ENCODE measurements around the gene ZNF202. TPM values are rescaled to one million over a fixed set of nuclear protein-coding genes. Genes with fewer than 3 reads are reported as not detected.
A peak's percentile ranks its signal among the peaks of the same experiment; 100 is the strongest.

The ZNF202 gene
- total and polyA plus RNA-seq, 2 donors (not counting 1 experiment from before 2014, with no cell fraction given) = 4.5 to 9.7 TPM

DNA sequence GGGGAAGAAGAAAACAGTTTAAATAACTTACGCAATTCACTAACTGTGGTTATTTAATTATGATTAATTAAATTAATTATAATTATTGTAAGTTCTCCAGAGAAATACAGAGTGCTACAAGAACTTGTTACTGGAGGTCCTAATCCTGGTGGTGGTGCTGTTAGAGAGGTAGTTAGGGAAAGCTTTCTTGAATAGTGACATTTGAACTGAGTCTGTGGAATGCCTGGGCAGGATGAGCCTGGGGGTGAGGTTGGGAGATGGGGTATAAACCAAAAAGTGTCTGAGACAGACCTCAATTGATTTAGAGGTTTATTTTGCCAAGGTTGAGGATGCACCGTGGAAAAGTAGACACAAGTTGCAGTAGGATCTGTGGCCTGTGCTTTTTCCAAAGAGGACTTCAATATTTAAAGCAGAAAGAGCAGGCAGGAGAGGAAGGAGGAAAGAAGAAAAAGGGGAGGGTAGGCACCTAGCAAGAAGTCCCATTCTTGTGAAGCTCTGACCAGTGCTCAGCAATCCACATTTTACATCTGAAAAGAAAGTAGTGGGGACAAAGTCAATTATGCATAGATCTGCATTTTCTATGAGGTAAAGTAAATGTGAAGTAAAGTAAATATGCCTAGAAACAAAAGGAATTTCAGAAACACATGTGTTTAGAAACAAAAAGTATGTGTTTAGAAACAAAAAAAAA is 4.4 kb upstream of the ZNF202 start:
- no peaks in the 10 kb centered on the region for H3K36me3 ChIP-seq (ENCODE audit: control insufficient read depth, insufficient read depth, low read length)
- no peak overlapping the region for H3K27ac ChIP-seq (ENCODE audit: insufficient read depth, low read length)
- no peaks in the 10 kb centered on the region for H3K9me3 ChIP-seq (ENCODE audit: control insufficient read depth, insufficient read depth, low read depth, low read length)
- H4K20me1 ChIP-seq (ENCODE audit: control insufficient read depth, extremely low read depth, insufficient read depth, low read length) = no peaks in the 10 kb centered on the region
- no peaks in the 10 kb centered on the region for H3K4me1 ChIP-seq (ENCODE audit: control insufficient read depth, extremely low read depth, insufficient read depth, low read length)
- no peaks in the 10 kb centered on the region for H3K27me3 ChIP-seq (ENCODE audit: control insufficient read depth, insufficient read depth, low read length)
- no peak overlapping the region for H3K9ac ChIP-seq (ENCODE audit: insufficient read depth, low read length)
- H3K4me3 ChIP-seq (replicated peaks in 1 of 4; ENCODE audit: control extremely low read depth in 1 of 4, insufficient read depth in 1 of 4, low read depth in 3 of 4, low read length in 4 of 4) = no peak overlapping the region
- H3K79me2 ChIP-seq (ENCODE audit: control insufficient read depth, insufficient read depth, low read length) = peaks cover 4% of the 10 kb centered on the region
- no peak overlapping the region for H3K4me2 ChIP-seq (ENCODE audit: extremely low read depth, insufficient read depth, low read length)
- TF ChIP-seq, protein P1, sequence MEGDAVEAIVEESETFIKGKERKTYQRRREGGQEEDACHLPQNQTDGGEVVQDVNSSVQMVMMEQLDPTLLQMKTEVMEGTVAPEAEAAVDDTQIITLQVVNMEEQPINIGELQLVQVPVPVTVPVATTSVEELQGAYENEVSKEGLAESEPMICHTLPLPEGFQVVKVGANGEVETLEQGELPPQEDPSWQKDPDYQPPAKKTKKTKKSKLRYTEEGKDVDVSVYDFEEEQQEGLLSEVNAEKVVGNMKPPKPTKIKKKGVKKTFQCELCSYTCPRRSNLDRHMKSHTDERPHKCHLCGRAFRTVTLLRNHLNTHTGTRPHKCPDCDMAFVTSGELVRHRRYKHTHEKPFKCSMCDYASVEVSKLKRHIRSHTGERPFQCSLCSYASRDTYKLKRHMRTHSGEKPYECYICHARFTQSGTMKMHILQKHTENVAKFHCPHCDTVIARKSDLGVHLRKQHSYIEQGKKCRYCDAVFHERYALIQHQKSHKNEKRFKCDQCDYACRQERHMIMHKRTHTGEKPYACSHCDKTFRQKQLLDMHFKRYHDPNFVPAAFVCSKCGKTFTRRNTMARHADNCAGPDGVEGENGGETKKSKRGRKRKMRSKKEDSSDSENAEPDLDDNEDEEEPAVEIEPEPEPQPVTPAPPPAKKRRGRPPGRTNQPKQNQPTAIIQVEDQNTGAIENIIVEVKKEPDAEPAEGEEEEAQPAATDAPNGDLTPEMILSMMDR (conservative IDR thresholded peaks at IDR 0.05 in 1 of 2, IDR thresholded peaks at IDR 0.05 in 1 of 2; ENCODE audit: low read depth in 1 of 2, low read length in 2 of 2) = no peak
- no peak for TF ChIP-seq EZH2 (IDR thresholded peaks at IDR 0.05; ENCODE audit: low read length, missing control alignments)
- no peak for DNase-seq (ENCODE audit: low read depth in 2 of 2)
- H2AFZ ChIP-seq (ENCODE audit: low read length) = no peak overlapping the region

DNA sequence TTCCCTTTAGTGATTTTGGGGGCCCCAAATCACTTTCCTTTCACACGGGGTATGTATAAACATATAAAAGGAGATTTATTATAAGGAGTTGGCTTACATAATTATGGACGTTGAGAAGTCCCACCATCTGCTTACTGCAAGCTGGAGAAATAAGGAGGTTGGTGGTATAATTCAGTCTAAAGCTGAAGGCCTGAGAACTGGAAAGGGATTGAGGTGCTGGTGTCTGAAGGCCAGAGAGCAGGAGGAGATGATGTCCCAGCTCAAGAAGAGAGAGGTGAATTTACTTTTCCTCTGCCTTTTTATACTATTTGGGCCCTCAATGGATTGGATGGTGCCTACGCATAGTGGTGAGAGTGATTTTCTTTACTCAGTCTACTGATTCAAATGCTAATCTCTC is 1.3 kb upstream of the ZNF202 start:
- Histone ChIP-seq H3K79me2 (ENCODE audit: control insufficient read depth, insufficient read depth, low read length) (peaks cover 31% of the 10 kb centered on the region), H3K4me1 (ENCODE audit: control insufficient read depth, extremely low read depth, insufficient read depth, low read length) (no peaks in the 10 kb centered on the region), H3K4me3 (replicated peaks in 1 of 4; ENCODE audit: control extremely low read depth in 1 of 4, insufficient read depth in 1 of 4, low read depth in 3 of 4, low read length in 4 of 4) (no peak overlapping the region), H2AFZ (ENCODE audit: low read length) (no peak overlapping the region), H3K9ac (ENCODE audit: insufficient read depth, low read length) (no peak overlapping the region), H3K4me2 (ENCODE audit: extremely low read depth, insufficient read depth, low read length) (no peak overlapping the region), H3K27me3 (ENCODE audit: control insufficient read depth, insufficient read depth, low read length) (no peaks in the 10 kb centered on the region), H3K9me3 (ENCODE audit: control insufficient read depth, insufficient read depth, low read depth, low read length) (no peaks in the 10 kb centered on the region), H4K20me1 (ENCODE audit: control insufficient read depth, extremely low read depth, insufficient read depth, low read length) (no peaks in the 10 kb centered on the region), H3K36me3 (ENCODE audit: control insufficient read depth, insufficient read depth, low read length) (no peaks in the 10 kb centered on the region), H3K27ac (ENCODE audit: insufficient read depth, low read length) (no peak overlapping the region)
- no peak for DNase-seq (ENCODE audit: low read depth in 2 of 2)
- no peak for TF ChIP-seq EZH2 (IDR thresholded peaks at IDR 0.05; ENCODE audit: low read length, missing control alignments)
- TF ChIP-seq, protein P1 (conservative IDR thresholded peaks at IDR 0.05 in 1 of 2, IDR thresholded peaks at IDR 0.05 in 1 of 2; ENCODE audit: low read depth in 1 of 2, low read length in 2 of 2) = no peak

DNA sequence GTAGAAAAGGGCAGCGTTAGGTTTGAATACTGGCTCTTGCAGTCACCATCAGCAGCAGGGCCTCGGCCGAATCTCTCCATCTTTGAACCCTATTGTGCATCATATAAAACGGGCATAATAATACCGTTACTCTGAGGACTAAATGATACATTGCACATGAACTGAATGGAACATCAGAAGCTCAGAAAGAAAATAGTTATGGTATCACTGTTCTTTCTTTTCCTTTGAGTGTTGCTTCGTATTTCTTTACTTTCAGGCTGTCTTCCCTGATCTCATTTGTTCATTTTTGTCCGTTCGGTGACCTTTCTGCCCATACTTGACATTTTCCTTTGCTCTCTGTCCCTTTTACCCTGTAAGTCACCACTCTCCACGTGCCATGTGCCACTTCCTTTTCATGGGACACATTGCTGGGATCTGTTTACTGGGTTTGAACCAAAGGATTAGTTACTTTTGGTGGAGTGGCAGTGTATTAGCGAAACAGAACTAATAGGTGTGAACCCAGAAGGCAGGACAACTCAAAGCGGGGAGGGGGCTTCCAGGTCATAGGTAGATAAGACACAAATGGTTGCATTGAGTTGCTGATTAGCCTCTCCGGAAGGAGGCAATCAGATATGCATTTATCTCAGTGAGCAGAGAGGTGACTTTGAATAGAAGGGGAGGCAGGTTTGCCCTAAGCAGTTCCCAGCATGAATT is 717 bp upstream of the ZNF202 start:
- Histone ChIP-seq H3K4me1 (ENCODE audit: control insufficient read depth, extremely low read depth, insufficient read depth, low read length) (no peaks in the 10 kb centered on the region), H3K4me2 (ENCODE audit: extremely low read depth, insufficient read depth, low read length) (peak overlapping the region; percentile 71), H2AFZ (ENCODE audit: low read length) (peak overlapping the region; percentile 78), H3K79me2 (ENCODE audit: control insufficient read depth, insufficient read depth, low read length) (peaks cover 31% of the 10 kb centered on the region), H3K9me3 (ENCODE audit: control insufficient read depth, insufficient read depth, low read depth, low read length) (no peaks in the 10 kb centered on the region), H3K36me3 (ENCODE audit: control insufficient read depth, insufficient read depth, low read length) (no peaks in the 10 kb centered on the region), H3K27me3 (ENCODE audit: control insufficient read depth, insufficient read depth, low read length) (no peaks in the 10 kb centered on the region), H3K9ac (ENCODE audit: insufficient read depth, low read length) (peak overlapping the region; percentile 85), H3K27ac (ENCODE audit: insufficient read depth, low read length) (no peak overlapping the region), H3K4me3 (replicated peaks in 1 of 4; ENCODE audit: control extremely low read depth in 1 of 4, insufficient read depth in 1 of 4, low read depth in 3 of 4, low read length in 4 of 4) (peak overlapping the region; percentile 53 to 88 (median 77)), H4K20me1 (ENCODE audit: control insufficient read depth, extremely low read depth, insufficient read depth, low read length) (no peaks in the 10 kb centered on the region)
- TF ChIP-seq, protein P1 (conservative IDR thresholded peaks at IDR 0.05 in 1 of 2, IDR thresholded peaks at IDR 0.05 in 1 of 2; ENCODE audit: low read depth in 1 of 2, low read length in 2 of 2) = no peak
- TF ChIP-seq EZH2 (IDR thresholded peaks at IDR 0.05; ENCODE audit: low read length, missing control alignments) = no peak
- no peak for DNase-seq (ENCODE audit: low read depth in 2 of 2)
